SH-SY5Y (cell line): ENCODE data around the gene INTS4.

Experiments used
- GATA2 ChIP-seq: IDR thresholded peaks from 2 replicates; pipeline ENCODE4 v1.6.1; 2011; ENCODE audit warnings: mild to moderate bottlenecking, low read depth, low read length
- GATA3 ChIP-seq: IDR thresholded peaks from 2 replicates; pipeline ENCODE4 v1.6.1; 2011; ENCODE audit warnings: low read depth, mild to moderate bottlenecking, low read length, moderate library complexity

INTS4 gene

DNA sequence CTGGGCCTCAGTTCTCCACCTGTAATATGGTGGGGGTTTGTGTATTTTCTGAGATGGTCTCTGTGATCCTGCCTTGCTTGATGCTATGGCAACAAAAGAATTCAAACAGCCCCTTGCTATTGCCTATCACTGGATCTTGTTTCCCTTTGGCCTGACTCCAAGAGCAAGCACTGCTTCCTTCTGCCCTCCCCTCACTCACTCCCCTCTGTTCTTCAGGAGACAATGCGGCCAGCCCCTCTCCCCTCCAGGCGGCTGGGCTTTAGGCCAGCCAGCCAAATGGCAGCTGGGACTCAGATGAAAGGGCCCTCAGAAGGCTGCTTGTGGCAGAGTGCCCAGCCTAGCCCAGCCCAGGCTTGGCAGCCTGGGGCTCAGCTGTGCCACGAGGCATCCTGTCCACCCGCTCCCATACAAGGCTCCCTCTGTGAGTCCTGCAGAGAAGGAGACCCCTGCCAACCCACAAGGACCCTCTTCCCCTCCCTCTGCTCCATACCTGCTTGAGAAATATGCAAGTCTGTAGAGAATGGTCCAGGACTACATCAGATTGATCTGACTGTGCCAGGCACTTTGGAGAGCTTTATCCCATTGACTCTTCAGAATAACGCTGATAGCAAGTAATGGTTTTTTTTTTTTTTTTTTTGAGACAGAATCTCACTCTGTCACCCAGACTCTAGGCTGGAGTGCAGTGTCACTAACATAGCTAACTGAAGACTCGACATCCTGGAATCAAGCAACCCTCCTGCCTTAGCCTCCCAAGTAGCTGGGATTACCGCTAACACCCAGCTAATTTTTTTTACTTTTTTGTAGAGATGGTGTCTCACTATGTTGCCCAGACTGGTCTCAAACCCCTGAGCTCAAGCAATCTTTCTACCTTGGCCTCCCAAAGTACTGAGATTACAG is 36.2 kb upstream of the INTS4 start:
- TF ChIP-seq GATA3, result peak; percentile 57
- TF ChIP-seq GATA2, result peak; percentile 94

DNA sequence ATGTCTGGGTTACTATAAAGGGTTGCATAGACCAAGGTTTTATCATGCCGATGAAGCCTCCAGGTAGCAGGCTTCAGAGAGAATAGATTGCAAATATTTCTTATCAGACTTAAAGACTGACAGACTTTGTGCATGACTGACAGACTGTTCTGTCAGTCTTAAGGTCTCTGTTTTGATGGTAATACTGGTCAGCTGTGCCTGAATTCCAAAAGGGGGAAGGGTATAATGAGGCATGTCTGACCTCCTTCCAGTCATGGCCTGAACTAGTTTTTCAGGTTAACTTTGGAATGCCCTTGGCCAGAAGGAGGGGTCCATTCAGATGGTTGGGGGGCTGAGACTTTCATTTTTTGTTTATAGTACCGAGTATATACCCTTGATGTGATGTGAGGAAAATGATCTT is 33.3 kb upstream of the INTS4 start:
- TF ChIP-seq GATA2 (no peak), GATA3 (no peak)

DNA sequence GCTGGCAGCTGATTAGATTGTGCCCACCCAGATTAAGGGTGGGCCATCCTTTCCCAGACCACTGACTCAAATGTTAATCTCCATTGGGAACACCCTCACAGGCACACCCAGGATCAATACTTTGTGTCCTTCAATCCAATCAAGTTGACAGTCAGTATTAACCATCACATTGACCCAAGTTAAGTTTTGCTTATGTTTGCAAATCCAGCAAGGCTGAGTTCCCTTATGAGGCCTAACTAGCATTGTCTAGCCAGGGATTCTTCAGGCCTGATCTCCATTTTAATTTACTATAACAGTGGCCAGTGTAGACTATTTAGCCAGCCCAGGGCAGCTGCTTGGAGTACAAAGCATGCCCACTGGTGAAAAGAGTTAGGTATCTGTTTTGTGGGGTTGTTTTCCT is 30.9 kb upstream of the INTS4 start:
- TF ChIP-seq GATA3 (no peak), GATA2 (no peak)

DNA sequence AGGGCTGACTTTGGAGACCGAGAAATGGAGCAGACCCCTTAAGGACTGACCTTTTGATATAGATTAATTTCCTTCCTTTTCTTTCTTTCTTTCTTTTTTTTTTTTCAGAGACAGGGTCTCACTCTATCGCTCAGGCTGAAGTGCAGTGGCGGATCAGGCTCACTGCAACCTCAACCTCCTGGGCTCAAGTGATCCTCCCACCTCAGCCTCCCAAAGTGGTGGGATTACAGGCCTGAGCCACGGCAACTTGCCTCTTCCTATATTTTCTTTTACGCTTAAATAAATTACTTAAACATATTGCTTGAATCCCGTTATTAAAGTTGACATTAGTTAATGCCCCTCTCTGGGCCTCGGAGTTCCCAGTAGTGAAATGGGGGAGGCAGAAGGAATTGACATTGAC is 29.0 kb upstream of the INTS4 start:
- no peak for TF ChIP-seq GATA3
- TF ChIP-seq GATA2, result no peak

DNA sequence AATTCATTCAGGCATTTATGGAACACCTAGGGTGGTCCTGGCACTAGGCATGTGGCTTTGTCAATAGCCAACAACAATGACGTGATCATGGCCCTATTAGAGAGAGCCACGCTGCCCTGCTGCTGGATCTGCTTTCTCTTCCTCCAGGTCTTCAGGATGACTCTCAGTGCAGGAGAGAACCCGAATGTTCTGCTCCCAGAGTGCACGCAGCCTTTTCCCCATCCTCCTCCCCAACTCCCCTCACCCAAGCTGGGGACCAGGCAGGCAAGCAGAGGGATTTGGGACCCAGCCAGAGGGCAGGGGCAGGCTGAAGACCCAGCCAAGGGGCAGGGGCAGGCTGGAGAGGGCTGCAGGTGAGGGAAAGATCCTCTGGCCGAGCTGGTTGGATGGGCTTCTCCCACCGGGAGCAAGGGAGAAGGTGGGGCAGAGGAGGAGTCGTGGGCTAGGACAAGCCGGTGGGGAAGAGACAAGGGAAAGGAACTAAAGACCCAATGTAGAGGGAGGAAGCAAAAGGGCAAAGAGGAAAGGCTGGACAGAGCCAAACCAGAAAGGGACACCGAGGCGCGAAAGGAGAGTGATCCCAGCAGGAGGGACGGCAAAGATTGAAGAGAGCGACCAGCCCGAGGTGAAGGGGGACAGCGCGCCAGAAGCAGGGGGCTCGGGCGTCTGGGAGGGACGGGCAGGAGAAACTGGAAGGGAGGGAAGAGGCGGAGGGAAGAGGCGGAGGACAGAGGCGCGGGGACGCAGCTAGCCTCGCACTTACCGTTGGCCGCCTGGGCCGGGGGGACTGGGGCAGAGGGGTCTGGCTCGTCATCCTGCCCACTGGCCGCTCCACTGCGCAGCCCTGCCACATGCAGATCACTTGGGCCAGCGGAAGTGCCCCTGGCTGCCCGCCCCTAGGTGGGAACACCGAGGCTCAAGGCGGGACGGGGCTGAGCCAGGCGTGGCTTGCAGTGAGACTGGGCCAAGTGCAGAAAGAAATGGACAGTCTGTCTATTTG is 28.2 kb upstream of the INTS4 start, which contains the start of gene KCTD14:
TSS of gene KCTD14 (minus strand) at position 880 of the 1,000 bp plus-strand sequence. CDS start at position 853, 27 bp downstream.
- TF ChIP-seq GATA2 (no peak), GATA3 (no peak)

DNA sequence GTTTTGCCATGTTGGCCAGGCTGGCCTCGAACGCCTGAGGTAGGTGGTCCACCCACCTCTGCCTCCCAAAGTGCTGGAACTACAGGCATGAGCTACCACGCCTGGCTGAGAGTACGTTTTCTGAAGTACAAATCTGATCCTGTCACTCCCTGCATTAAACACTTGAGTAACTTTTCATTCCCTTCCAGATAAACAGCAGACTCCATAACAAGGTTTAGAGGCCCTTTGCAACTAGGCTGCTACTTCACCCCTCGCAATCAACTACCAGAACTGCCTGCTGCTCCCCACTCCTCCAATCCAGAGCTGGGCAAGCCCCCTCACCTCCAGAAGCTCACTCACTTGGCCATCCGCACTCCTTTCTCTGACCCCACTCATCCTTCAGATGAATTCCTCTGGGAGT is 27.1 kb upstream of the INTS4 start:
- TF ChIP-seq GATA3 (no peak), GATA2 (no peak)

DNA sequence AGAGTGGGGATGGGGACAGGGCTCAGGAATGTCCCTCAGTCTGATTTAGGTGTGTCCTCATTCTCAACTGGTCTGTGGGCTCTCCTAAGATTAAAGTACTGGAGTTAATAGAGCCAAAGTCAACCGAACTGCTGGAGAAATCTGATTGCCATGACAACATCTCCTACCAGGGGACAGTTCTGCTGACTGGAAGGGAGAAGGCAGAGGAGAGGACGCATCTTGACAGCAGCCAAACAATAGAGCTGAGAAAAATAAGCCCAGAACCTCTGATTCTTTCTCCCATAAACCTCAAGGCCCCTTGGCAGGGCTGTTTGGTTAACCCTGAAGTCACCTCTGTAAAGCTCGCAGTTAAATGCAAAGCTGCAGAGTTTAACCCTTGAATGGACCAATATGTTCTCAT is 25.8 kb upstream of the INTS4 start:
- TF ChIP-seq GATA2 (no peak), GATA3 (no peak)

DNA sequence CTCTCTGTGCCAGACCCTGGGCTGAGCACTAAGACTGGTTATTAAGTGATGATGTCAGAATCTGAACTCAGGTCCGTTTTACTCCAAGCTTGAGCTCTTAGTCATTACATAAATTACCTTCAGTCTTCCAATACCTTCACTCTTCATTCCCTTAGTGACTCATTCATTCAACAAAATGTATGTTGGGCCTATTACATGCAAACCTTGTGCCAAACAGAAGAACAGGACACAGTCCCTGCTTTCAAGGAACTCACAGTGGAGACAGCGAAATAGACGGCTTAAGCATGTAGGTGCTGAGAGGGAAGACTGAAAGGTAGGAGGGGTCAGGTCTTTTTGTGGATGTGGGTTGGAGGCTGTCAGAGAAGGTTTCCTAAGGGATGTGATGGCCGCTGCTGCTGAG is 25.3 kb upstream of the INTS4 start:
- TF ChIP-seq GATA2 (no peak), GATA3 (no peak)

DNA sequence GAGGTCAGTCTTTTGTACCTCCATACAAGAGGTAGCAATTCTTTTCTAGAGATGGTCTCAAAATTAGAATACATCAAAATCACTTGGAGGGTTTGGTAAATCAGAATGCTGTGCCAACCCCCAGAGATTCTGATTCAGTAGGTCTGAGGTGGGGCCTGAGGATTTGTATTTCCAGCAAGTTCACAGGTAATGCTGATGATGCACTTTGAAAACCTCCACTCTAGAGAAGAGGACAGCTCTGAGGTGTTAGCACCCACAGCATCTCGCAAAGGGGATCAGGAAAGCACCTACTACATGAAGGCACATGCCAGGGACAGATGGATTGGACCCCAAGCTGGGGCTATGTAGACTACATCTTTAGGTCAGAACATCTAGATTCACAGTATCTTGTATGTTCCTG is 21.4 kb upstream of the INTS4 start:
- TF ChIP-seq GATA3 (no peak), GATA2 (no peak)

DNA sequence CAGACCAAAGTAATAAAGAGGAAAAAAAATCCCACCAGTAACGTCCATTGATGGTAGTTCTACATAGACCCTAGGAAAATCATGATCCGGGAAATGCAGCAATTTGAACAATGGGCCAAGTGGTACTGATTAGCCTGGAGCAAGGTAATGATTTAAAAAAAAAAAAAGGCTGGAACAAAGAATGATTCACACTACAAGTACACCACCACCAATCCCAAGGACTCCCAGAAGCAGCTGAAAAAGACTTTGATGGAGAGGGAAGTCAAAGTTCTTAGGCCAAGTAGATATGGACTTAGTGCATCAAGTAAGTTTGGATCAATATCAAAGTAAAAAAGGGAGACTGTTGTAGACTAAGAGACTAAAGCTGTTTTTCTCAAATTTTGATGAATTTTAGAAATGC is 16.8 kb upstream of the INTS4 start:
- TF ChIP-seq GATA3 (no peak), GATA2 (no peak)

DNA sequence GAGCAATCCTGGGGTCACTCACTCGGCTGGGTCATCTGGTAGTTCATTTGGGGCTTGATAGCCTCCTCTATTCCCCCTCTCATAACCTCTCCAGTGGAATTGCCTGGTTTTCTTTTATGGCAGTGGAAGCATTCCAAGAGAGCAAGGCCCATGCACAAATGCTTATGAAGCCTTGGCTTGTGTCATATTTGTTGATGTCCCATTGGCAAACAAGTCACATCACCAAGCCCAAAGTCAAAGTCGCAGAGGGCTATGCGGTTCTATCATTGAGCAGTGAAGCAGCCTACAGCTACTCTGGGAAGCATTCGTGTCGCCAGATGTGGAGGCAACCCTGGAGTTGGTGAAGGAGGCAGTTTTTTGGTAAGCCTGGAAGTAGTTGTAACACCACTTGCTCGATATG is 16.3 kb upstream of the INTS4 start:
- TF ChIP-seq GATA3 (no peak), GATA2 (no peak)

DNA sequence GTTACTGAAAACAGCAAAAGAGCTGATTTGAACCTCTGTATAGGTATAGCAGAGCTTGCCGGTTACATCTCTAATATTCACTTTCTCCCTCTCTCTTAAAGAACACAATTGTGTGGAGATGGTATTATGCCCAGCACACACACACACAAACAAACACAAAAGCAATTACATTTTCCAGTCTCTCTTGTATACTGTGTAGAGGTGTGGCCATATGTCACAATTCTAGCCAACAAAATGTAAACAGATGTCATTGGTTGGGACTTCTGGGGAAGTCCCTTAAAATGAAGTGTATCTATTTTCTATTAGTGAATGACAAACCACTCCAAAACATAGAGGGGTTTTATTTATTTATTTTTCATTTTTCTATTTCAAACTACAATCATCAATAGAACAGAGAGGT is 15.8 kb upstream of the INTS4 start:
- TF ChIP-seq GATA2, result no peak
- no peak for TF ChIP-seq GATA3

DNA sequence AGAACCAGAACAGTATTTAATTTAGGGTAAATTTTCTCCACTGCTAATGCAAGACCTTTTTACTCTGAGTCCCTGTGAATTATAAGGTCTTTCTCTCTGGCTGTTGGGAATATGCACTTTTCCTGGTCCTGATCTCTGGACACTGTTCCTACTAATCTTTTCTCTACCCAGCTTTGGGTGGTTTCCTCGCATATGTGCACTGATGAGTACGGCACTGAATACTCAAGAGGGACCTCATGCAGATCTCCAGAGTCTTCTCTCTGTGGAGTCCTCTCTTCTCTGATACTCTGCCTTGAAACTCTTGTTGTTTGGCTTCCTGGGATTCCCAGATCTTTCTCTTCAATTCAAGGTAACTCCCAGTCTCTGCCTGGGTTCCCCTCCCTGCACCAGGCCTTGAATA is 14.6 kb upstream of the INTS4 start:
- TF ChIP-seq GATA3 (no peak), GATA2 (no peak)

DNA sequence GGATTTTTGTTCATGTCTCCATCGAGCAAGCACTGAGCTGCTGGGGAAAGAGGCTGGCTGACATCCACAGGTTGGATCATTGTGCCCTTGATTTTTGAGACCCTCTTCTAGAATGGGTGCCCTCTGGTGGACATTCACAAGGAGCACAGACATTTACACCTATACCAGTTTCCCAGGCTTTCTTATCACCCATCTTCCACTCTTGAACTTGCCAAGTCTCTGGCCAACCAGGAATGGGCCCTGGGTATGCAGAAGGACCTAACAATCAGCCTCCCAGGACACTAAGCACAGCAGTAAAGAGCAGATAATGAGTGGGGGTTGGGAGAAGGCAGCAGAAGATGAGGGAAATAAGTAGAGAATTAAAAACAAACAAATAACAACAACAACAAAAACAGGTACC is 5.7 kb upstream of the INTS4 start:
- no peak for TF ChIP-seq GATA3
- peak; percentile 50 for TF ChIP-seq GATA2

DNA sequence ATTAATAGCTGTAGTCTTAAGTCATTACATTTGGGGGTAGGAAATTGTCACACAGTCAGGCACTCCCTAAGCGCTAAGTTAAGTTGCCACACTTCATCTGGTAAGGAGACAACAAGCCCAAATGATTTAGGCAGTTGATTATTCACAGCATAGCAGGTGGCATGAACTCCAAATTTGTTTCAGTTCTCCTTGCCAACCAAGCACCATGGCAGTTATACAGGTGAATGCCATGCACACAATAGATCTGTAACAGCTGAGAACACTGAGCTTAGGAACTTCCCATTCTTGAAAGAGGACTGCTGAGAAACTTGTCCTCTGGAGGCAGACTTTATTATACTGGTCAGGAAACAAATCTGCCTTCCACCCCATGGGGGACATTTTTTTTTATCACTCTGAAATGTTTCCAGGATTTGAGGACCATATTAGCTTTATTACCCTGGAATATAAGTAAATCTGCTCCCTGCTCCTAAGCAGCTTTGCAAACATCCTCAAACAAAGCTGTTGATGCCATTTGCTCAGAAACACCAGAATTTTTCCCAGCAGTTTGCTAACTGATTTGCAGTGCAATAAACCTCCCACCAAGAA is 5.1 kb upstream of the INTS4 start:
- TF ChIP-seq GATA2, result no peak
- no peak for TF ChIP-seq GATA3
